NCI-H2196 (cell line): ENCODE data around the gene SUPT3H.

Experiments used
- DNase-seq: peaks from one replicate; lab custom pipeline; 2025; ENCODE audit not compliant: unreplicated experiment; lab: John Stamatoyannopoulos, UW

The SUPT3H gene

GRCh38 chr6:45394586-45395095 lies 16.9 kb upstream of the SUPT3H start:
- DNase-seq, result no peak

GRCh38 chr6:45388328-45388727 lies 10.6 kb upstream of the SUPT3H start:
- no peak for DNase-seq

- no peak for DNase-seq
These were observed 9.5 kb upstream of the SUPT3H start for GRCh38 chr6:45387236-45387635.

- DNase-seq, result no peak
These were observed 8.8 kb upstream of the SUPT3H start for GRCh38 chr6:45386501-45386900.

- no peak for DNase-seq
These were observed 4.7 kb upstream of the SUPT3H start for GRCh38 chr6:45382391-45382790.

- no peak for DNase-seq
These were observed 696 bp upstream of the SUPT3H start for GRCh38 chr6:45378334-45378926.

- DNase-seq, result peak; percentile 3
These were observed 636 bp downstream of the SUPT3H start for GRCh38 chr6:45377043-45377553.

- DNase-seq, result no peak
These were observed 1.3 kb downstream of the SUPT3H start for GRCh38 chr6:45376310-45377042.

GRCh38 chr6:45375449-45375848 lies 2.3 kb downstream of the SUPT3H start:
- no peak for DNase-seq

- DNase-seq, result no peak
These were observed 5.7 kb downstream of the SUPT3H start for GRCh38 chr6:45371924-45372573.

- DNase-seq, result no peak
These were observed 7.9 kb downstream of the SUPT3H start for GRCh38 chr6:45369870-45370269.

- no peak for DNase-seq
These were observed 9.7 kb downstream of the SUPT3H start for GRCh38 chr6:45367999-45368398.

- DNase-seq, result no peak
These were observed 11.2 kb downstream of the SUPT3H start for GRCh38 chr6:45366534-45366933.

GRCh38 chr6:45365036-45365435 lies 12.7 kb downstream of the SUPT3H start:
- no peak for DNase-seq

GRCh38 chr6:45364466-45364865 lies 13.3 kb downstream of the SUPT3H start:
- DNase-seq, result no peak

- no peak for DNase-seq
These were observed 24.1 kb downstream of the SUPT3H start for GRCh38 chr6:45353654-45354053.

- DNase-seq, result no peak
These were observed 26.1 kb downstream of the SUPT3H start for GRCh38 chr6:45351667-45352066.

GRCh38 chr6:45351076-45351475 lies 26.7 kb downstream of the SUPT3H start:
- no peak for DNase-seq

GRCh38 chr6:45350186-45350710 lies 27.5 kb downstream of the SUPT3H start:
- no peak for DNase-seq

GRCh38 chr6:45344900-45345299 lies 32.8 kb downstream of the SUPT3H start:
- DNase-seq, result no peak

GRCh38 chr6:45328523-45328922 lies 49.2 kb downstream of the SUPT3H start:
- no peak for DNase-seq
